Measurements from ENCODE around the gene ARHGAP24. TPM values are rescaled to one million over a fixed set of nuclear protein-coding genes. Genes with fewer than 3 reads are reported as not detected.

Gene ARHGAP24
- total and polyA plus RNA-seq, 2 donors (not counting 1 experiment from before 2014, with no cell fraction given) = 48.4 to 141 TPM

DNA sequence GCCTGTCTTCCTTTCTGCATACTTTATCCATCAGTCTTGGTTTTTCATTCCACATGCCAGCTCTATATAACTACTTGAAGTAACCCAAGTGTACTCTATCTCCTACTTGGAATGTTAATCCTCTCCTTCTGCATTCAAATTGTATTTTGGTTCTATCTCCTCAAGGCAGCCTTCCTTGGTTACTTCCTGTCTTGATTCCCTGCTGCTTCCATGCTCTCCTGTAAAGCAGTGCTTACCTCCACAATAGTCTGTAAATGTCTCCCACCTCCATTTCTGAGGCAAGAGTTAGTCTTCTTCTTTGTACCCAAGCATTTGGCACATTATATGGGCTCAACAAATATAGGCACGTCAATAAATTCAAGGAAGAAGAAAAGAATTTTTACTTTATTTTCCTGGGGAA is 298.4 kb downstream of the ARHGAP24 start:
- peaks cover 0 to 6% of the 10 kb centered on the region in 2 experiments for H3K36me3 ChIP-seq (replicated peaks in 1 of 2; ENCODE audit: control extremely low read depth in 1 of 2, control insufficient read depth in 1 of 2, extremely low read depth in 1 of 2, insufficient read depth in 2 of 2, low read length in 1 of 2)
- intact Hi-C loops (cut with micrococcal nuclease) = loop anchor here (10.0 kb wide), 1 partner anchor 591 kb away; the partner anchor contains the start of gene MAPK10
- no peaks in the 10 kb centered on the region for H3K27me3 ChIP-seq (replicated peaks in 1 of 4; ENCODE audit: control extremely low read depth in 1 of 4, control insufficient read depth in 3 of 4, insufficient read depth in 4 of 4, low read length in 3 of 4)
- no peak overlapping the region for H2AFZ ChIP-seq (ENCODE audit: insufficient read depth, low read depth, low read length, poor library complexity, severe bottlenecking)
- no peaks in the 10 kb centered on the region for H4K20me1 ChIP-seq (ENCODE audit: control insufficient read depth, insufficient read depth, low read length, poor library complexity, severe bottlenecking)
- H3K9me3 Mint-ChIP-seq (ENCODE audit: insufficient read depth) = peaks cover 4% of the 10 kb centered on the region
- H3K27me3 Mint-ChIP-seq = no peaks in the 10 kb centered on the region
- H3K4me2 ChIP-seq (replicated peaks; ENCODE audit: low read depth, low read length, poor library complexity, severe bottlenecking) = no peak overlapping the region
- TF ChIP-seq EZH2 (IDR thresholded peaks at IDR 0.05; ENCODE audit: borderline replicate concordance, insufficient read depth, low read depth, low read length, poor library complexity, severe bottlenecking) (no peak), CTCF (IDR thresholded peaks at IDR 0.05) (no peak)
- no peak overlapping the region for H3K4me3 ChIP-seq (ENCODE audit: control extremely low read depth in 1 of 5, extremely low read depth in 1 of 5, insufficient read depth in 1 of 5, low read depth in 2 of 5, low read length in 4 of 5)
- no CpG with 5 or more reads among the region's 1 CpG for WGBS (ENCODE audit: insufficient coverage)
- H3K4me1 ChIP-seq (ENCODE audit: control insufficient read depth in 2 of 2, insufficient read depth in 2 of 2, low read length in 2 of 2) = peaks cover 16 to 26% of the 10 kb centered on the region in 2 donors
- H3K9ac ChIP-seq (ENCODE audit: low read length) = no peak overlapping the region
- no peak overlapping the region for H3K4me3 Mint-ChIP-seq
- H3K27ac Mint-ChIP-seq = no peak overlapping the region
- no peak for ATAC-seq (ENCODE audit: low read depth)
- no peak overlapping the region for H3K27ac ChIP-seq (ENCODE audit: low read length in 2 of 2)
- CTCF ChIA-PET = interaction anchor here (1.0 kb wide), 1 partner anchor 197 kb away, joined by 3 read pairs; no protein-coding TSS in a partner anchor
- peaks cover 33% of the 10 kb centered on the region for H3K79me2 ChIP-seq (ENCODE audit: control insufficient read depth, insufficient read depth, low read length)
- peaks cover 35% of the 10 kb centered on the region for H3K4me1 Mint-ChIP-seq
- POLR2A ChIA-PET = no interaction called here
- H3K9me3 ChIP-seq (ENCODE audit: control extremely low read depth in 1 of 3, control insufficient read depth in 2 of 3, insufficient read depth in 1 of 3, low read length in 2 of 3) = peaks cover 0 to 3% (median 3%) of the 10 kb centered on the region in 3 donors
- DNase-seq = no peak

DNA sequence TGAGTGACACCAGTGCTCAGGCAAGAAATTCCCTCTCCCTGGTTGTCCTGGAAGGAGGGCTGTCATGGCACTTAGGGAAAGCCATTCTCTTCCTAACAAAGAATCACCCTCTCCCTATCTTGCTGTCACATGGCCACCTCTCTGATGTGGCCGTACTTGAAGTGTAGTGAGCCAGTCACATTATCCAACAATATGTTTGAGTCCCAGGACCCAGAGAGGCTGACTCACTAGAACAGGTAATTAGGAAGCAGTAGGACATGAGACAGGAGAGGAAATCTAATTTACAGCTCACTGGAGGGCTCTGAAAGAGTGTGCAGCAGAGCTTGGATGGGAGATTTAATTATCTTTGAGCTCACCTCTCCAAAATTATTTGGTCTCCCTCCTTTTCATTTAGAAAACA is 299.1 kb downstream of the ARHGAP24 start:
- H3K9ac ChIP-seq (ENCODE audit: low read length) = no peak overlapping the region
- H3K4me2 ChIP-seq (replicated peaks; ENCODE audit: low read depth, low read length, poor library complexity, severe bottlenecking) = no peak overlapping the region
- peaks cover 39% of the 10 kb centered on the region for H3K79me2 ChIP-seq (ENCODE audit: control insufficient read depth, insufficient read depth, low read length)
- Mint-ChIP-seq H3K4me3 (no peak overlapping the region), H3K27ac (no peak overlapping the region), H3K27me3 (no peaks in the 10 kb centered on the region), H3K4me1 (peaks cover 41% of the 10 kb centered on the region), H3K9me3 (ENCODE audit: insufficient read depth) (peaks cover 4% of the 10 kb centered on the region)
- TF ChIP-seq CTCF (IDR thresholded peaks at IDR 0.05) (no peak), EZH2 (IDR thresholded peaks at IDR 0.05; ENCODE audit: borderline replicate concordance, insufficient read depth, low read depth, low read length, poor library complexity, severe bottlenecking) (no peak)
- H3K4me1 ChIP-seq (ENCODE audit: control insufficient read depth in 2 of 2, insufficient read depth in 2 of 2, low read length in 2 of 2) = peaks cover 16 to 33% of the 10 kb centered on the region in 2 donors
- H3K36me3 ChIP-seq (replicated peaks in 1 of 2; ENCODE audit: control extremely low read depth in 1 of 2, control insufficient read depth in 1 of 2, extremely low read depth in 1 of 2, insufficient read depth in 2 of 2, low read length in 1 of 2) = peaks cover 0 to 6% of the 10 kb centered on the region in 2 experiments
- H2AFZ ChIP-seq (ENCODE audit: insufficient read depth, low read depth, low read length, poor library complexity, severe bottlenecking) = no peak overlapping the region
- H3K9me3 ChIP-seq (ENCODE audit: control extremely low read depth in 1 of 3, control insufficient read depth in 2 of 3, insufficient read depth in 1 of 3, low read length in 2 of 3) = peaks cover 0 to 3% (median 3%) of the 10 kb centered on the region in 3 donors
- H3K27ac ChIP-seq (ENCODE audit: low read length in 2 of 2) = peak overlapping the region in 1 of 2 donors; percentile 18
- WGBS (ENCODE audit: insufficient coverage) = no CpG with 5 or more reads among the region's 1 CpG
- no peak overlapping the region for H3K4me3 ChIP-seq (ENCODE audit: control extremely low read depth in 1 of 5, extremely low read depth in 1 of 5, insufficient read depth in 1 of 5, low read depth in 2 of 5, low read length in 4 of 5)
- no peaks in the 10 kb centered on the region for H3K27me3 ChIP-seq (replicated peaks in 1 of 4; ENCODE audit: control extremely low read depth in 1 of 4, control insufficient read depth in 3 of 4, insufficient read depth in 4 of 4, low read length in 3 of 4)
- intact Hi-C loops (cut with micrococcal nuclease) = loop anchor here (10.0 kb wide), 1 partner anchor 591 kb away; the partner anchor contains the start of gene MAPK10
- ATAC-seq (ENCODE audit: low read depth) (no peak), DNase-seq (no peak)
- no peaks in the 10 kb centered on the region for H4K20me1 ChIP-seq (ENCODE audit: control insufficient read depth, insufficient read depth, low read length, poor library complexity, severe bottlenecking)
- POLR2A ChIA-PET = no interaction called here
- CTCF ChIA-PET = interaction anchor here (1.0 to 1.4 kb wide), 3 partner anchors 11 to 197 kb away, joined by 3 to 6 read pairs (median 4); no protein-coding TSS in a partner anchor
